ENCODE data around the gene TSHR.
A peak's percentile ranks its signal among the peaks of the same experiment; 100 is the strongest.

TSHR gene

GRCh38 chr14:81164167-81164774 is 208.8 kb downstream of the TSHR start:
- peaks cover 2 to 4% of the 10 kb centered on the region in 2 donors for H3K9me3 Mint-ChIP-seq
- peak overlapping the region; percentile 42 for H3K27ac Mint-ChIP-seq
- peaks cover 4 to 24% of the 10 kb centered on the region in 2 donors for H3K36me3 Mint-ChIP-seq
- no peaks in the 10 kb centered on the region for H3K27me3 Mint-ChIP-seq
- ATAC-seq (replicated peaks): peak; percentile 94 to 96
- peak; percentile 17 for DNase-seq
- peaks cover 8 to 18% of the 10 kb centered on the region in 2 donors for H3K4me1 Mint-ChIP-seq
- H3K4me3 Mint-ChIP-seq: no peak overlapping the region

DNA sequence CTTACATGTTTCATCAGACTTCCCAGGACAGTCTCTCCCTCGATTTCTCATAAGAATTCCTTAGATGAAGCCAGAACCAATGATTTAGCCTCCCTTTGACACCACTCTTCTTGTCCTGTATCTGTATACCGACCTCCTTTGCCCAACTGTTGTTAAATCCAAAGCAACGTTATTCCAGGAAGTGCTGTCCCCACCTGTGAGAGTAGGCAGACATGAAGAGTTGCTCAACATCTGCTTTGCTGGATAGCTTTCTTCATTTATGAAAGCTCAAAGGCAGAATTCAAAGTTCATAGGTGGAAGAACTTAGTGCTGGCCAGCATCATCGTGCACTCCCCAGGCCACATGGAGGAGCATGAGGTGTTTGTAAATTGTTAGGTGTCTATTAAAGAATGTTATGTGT is 209.8 kb downstream of the TSHR start:
- Mint-ChIP-seq H3K27ac (no peak overlapping the region), H3K4me3 (no peak overlapping the region), H3K36me3 (peaks cover 2 to 18% of the 10 kb centered on the region in 2 donors), H3K27me3 (no peaks in the 10 kb centered on the region), H3K9me3 (no peaks in the 10 kb centered on the region), H3K4me1 (peaks cover 17 to 27% of the 10 kb centered on the region in 2 donors)
- ATAC-seq (replicated peaks) (no peak), DNase-seq (no peak)

DNA sequence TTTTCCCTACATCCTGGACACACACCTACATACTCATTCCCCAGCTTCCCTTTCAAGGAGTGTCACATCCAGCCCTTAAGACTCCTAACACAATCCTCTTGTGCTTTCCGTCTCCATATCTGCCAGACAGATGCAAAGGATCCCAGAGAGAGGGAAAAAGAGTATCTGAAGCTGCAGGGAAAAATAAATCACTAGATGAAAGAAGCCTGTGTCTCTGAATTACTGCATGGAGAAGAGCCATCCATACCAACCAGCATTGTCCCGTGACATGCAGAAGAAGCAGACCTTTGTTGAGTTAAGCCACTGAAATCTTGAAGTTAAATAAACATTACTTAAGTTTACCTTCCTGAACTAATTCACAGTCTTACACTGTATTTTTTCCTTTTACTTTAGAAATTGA is 210.7 kb downstream of the TSHR start:
- Mint-ChIP-seq H3K9me3 (no peaks in the 10 kb centered on the region), H3K4me1 (peaks cover 22 to 36% of the 10 kb centered on the region in 2 donors), H3K27me3 (no peaks in the 10 kb centered on the region), H3K27ac (no peak overlapping the region), H3K36me3 (peaks cover 2 to 18% of the 10 kb centered on the region in 2 donors), H3K4me3 (no peak overlapping the region)
- ATAC-seq (replicated peaks) (no peak), DNase-seq (no peak)

- no peak for ATAC-seq (replicated peaks)
- H3K4me1 Mint-ChIP-seq: peaks cover 24 to 42% of the 10 kb centered on the region in 2 donors
- no peak for DNase-seq
- H3K27ac Mint-ChIP-seq: peak overlapping the region; percentile 96
- no peaks in the 10 kb centered on the region for H3K9me3 Mint-ChIP-seq
- peak overlapping the region; percentile 94 to 95 for H3K4me3 Mint-ChIP-seq
- no peaks in the 10 kb centered on the region for H3K27me3 Mint-ChIP-seq
- H3K36me3 Mint-ChIP-seq: peaks cover 3 to 13% of the 10 kb centered on the region in 2 donors
Observed at GRCh38 chr14:81169267-81169666, 213.8 kb downstream of the TSHR start.

GRCh38 chr14:81169711-81170103 is 214.3 kb downstream of the TSHR start:
- Mint-ChIP-seq H3K36me3 (peaks cover 4 to 15% of the 10 kb centered on the region in 2 donors), H3K27ac (peak overlapping the region; percentile 96), H3K4me1 (peaks cover 24 to 39% of the 10 kb centered on the region in 2 donors), H3K4me3 (peak overlapping the region; percentile 94 to 95), H3K27me3 (no peaks in the 10 kb centered on the region), H3K9me3 (no peaks in the 10 kb centered on the region)
- ATAC-seq (replicated peaks) (peak; percentile 22 to 33), DNase-seq (no peak)

- Mint-ChIP-seq H3K36me3 (peaks cover 5 to 16% of the 10 kb centered on the region in 2 donors), H3K27me3 (no peaks in the 10 kb centered on the region), H3K27ac (peak overlapping the region; percentile 96), H3K4me1 (peaks cover 24 to 39% of the 10 kb centered on the region in 2 donors), H3K4me3 (peak overlapping the region; percentile 94 to 95), H3K9me3 (no peaks in the 10 kb centered on the region)
- DNase-seq: peak; percentile 83
- ATAC-seq (replicated peaks): peak; percentile 99
Observed at GRCh38 chr14:81170104-81170828, 214.8 kb downstream of the TSHR start.

DNA sequence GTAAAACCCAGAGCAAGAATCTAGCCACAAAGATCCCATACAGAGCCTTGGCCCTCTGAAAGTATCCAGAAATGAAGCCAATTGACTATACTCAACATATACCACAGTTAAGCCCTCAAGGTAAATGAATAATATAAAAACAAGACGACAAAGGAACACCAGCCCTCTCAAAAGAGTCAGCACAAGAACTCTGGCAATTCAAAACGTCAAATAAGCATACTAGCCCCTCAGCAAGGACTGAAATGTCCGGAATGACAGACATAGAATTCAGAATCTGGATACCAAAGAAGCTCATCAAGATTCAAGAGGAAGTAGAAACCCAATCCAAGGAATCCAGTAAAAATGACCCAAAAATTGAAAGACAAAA is 215.4 kb downstream of the TSHR start:
- no peak for DNase-seq
- H3K27me3 Mint-ChIP-seq: no peaks in the 10 kb centered on the region
- no peaks in the 10 kb centered on the region for H3K9me3 Mint-ChIP-seq
- ATAC-seq (replicated peaks): no peak
- H3K4me3 Mint-ChIP-seq: peak overlapping the region; percentile 94 to 95
- H3K27ac Mint-ChIP-seq: peak overlapping the region; percentile 96
- peaks cover 5 to 15% of the 10 kb centered on the region in 2 donors for H3K36me3 Mint-ChIP-seq
- peaks cover 24 to 39% of the 10 kb centered on the region in 2 donors for H3K4me1 Mint-ChIP-seq

DNA sequence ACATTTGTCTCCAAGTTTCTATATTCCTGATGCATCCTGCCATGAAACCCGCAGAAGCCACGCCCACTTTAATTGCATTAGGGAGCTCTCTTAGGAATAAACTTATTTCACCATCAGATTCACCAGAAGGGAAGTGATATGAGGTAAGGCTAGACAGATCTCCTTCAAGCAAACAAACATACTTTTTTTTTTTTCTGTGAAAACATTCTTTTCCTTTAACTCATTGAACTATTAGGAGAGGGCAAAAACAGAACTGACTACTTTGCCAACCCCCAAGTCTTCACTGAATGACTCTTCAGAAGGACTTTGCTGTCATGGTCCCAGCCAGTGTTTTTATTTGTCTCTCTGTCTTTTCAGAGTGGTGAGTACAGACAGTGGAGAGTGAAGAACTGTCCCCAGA is 216.9 kb downstream of the TSHR start:
- Mint-ChIP-seq H3K4me3 (no peak overlapping the region), H3K9me3 (no peaks in the 10 kb centered on the region)
- peak in 1 of 2 donors; percentile 18 for ATAC-seq (replicated peaks)

GRCh38 chr14:81172881-81173280 is 217.5 kb downstream of the TSHR start:
- no peak overlapping the region for H3K4me3 Mint-ChIP-seq
- peaks cover 26 to 50% of the 10 kb centered on the region in 2 donors for H3K4me1 Mint-ChIP-seq
- H3K36me3 Mint-ChIP-seq: peaks cover 15 to 23% of the 10 kb centered on the region in 2 donors
- no peaks in the 10 kb centered on the region for H3K27me3 Mint-ChIP-seq
- H3K27ac Mint-ChIP-seq: peak overlapping the region; percentile 42
- no peaks in the 10 kb centered on the region for H3K9me3 Mint-ChIP-seq
- DNase-seq (no peak), ATAC-seq (replicated peaks) (no peak)

More for the DNA sequence above, 216.9 kb downstream of the TSHR start:
- no peaks in the 10 kb centered on the region for H3K27me3 Mint-ChIP-seq
- H3K36me3 Mint-ChIP-seq: peaks cover 13 to 23% of the 10 kb centered on the region in 2 donors
- DNase-seq: no peak
- peaks cover 26 to 49% of the 10 kb centered on the region in 2 donors for H3K4me1 Mint-ChIP-seq
- H3K27ac Mint-ChIP-seq: no peak overlapping the region

DNA sequence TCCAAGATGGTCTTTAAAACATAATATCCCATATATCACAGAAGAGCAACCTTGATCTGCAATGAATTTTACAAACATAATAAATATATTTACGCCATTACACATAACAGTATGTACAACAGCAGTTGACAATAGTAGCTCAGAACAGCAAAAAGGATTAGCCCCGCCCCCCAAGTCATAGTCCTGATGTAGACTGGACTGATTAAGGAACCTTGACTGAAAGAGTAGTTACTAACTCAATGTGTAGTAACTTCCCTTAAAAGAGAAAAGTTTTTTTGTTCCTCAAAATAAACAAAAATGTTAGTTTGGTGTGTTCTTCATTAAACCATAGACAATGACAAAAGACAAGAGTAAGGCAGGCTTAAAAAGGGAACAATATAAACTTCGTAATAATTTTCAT is 220.8 kb downstream of the TSHR start:
- H3K4me3 Mint-ChIP-seq: no peak overlapping the region
- H3K27me3 Mint-ChIP-seq: no peaks in the 10 kb centered on the region
- no peaks in the 10 kb centered on the region for H3K9me3 Mint-ChIP-seq
- no peak for DNase-seq
- peaks cover 14 to 43% of the 10 kb centered on the region in 2 donors for H3K4me1 Mint-ChIP-seq
- peak overlapping the region; percentile 57 for H3K27ac Mint-ChIP-seq
- no peak for ATAC-seq (replicated peaks)
- peaks cover 22 to 27% of the 10 kb centered on the region in 2 donors for H3K36me3 Mint-ChIP-seq

GRCh38 chr14:81177225-81177624 is 221.8 kb downstream of the TSHR start:
- Mint-ChIP-seq H3K36me3 (peaks cover 30 to 37% of the 10 kb centered on the region in 2 donors), H3K4me1 (peaks cover 14 to 47% of the 10 kb centered on the region in 2 donors), H3K4me3 (no peak overlapping the region)

GRCh38 chr14:81178063-81178462 is 222.6 kb downstream of the TSHR start:
- Mint-ChIP-seq H3K4me3 (no peak overlapping the region), H3K27me3 (no peaks in the 10 kb centered on the region), H3K4me1 (peaks cover 15 to 46% of the 10 kb centered on the region in 2 donors), H3K27ac (no peak overlapping the region), H3K36me3 (peaks cover 36 to 43% of the 10 kb centered on the region in 2 donors), H3K9me3 (no peaks in the 10 kb centered on the region)
- DNase-seq (no peak), ATAC-seq (replicated peaks) (no peak)

More at GRCh38 chr14:81177225-81177624, 221.8 kb downstream of the TSHR start:
- Mint-ChIP-seq H3K27ac (no peak overlapping the region), H3K27me3 (no peaks in the 10 kb centered on the region), H3K9me3 (no peaks in the 10 kb centered on the region)
- ATAC-seq (replicated peaks) (no peak), DNase-seq (no peak)

DNA sequence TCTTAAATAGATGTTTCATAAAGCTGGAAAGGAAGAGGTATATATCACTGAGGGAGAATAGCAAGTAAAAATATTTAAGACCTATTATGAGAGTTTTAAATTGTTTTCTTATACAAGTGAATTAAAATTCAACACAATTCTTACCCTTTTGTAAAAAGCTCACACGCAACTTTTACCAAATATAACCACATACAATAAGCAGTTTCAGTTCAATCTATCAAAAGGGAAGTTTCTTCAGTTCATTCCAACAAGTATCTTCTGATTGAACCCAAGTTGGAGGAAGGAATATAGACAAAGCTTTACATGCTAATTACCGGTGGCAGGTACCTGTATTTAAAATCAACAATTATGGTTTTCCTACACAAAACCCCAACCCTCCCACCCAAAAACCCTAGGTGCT is 224.2 kb downstream of the TSHR start:
- peaks cover 38 to 46% of the 10 kb centered on the region in 2 donors for H3K36me3 Mint-ChIP-seq
- H3K4me1 Mint-ChIP-seq: peaks cover 11 to 39% of the 10 kb centered on the region in 2 donors
- no peaks in the 10 kb centered on the region for H3K27me3 Mint-ChIP-seq
- peak in 1 of 2 donors; percentile 34 for ATAC-seq (replicated peaks)
- H3K27ac Mint-ChIP-seq: no peak overlapping the region
- no peaks in the 10 kb centered on the region for H3K9me3 Mint-ChIP-seq
- no peak overlapping the region for H3K4me3 Mint-ChIP-seq
- no peak for DNase-seq

DNA sequence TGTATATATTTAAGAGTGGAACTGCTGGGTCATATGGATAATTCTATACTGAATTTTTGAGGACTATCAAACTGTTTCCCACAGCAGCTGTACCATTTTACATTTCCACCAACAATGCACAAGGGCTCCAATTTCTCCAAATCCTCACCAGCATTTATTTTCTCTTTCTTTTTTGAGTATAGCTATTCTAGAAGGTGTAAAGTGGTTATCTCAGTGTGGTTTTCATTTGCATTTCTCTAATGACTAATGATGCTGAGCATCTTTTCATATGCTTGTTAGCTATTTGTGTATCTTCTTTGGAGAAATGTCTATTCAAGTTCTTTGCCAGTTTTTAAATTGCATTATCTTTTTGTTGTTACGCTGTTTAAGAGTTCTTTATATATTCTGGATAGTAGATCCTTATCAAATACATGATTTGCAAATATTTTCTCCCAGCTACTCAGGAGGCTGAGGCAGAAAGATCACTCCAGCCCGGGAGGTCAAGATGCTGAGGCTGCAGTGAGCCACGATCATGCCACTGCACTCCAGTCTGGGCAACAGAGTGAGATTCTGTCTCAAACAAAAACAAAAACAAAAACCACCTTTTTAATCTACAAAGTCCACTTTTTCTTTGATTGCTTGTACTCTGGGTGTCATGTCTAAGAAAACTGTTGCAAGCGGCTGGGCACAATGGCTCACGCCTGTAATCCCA is 232.6 kb downstream of the TSHR start:
- ATAC-seq (replicated peaks): no peak
- Mint-ChIP-seq H3K36me3 (peaks cover 32 to 47% of the 10 kb centered on the region in 2 donors), H3K9me3 (no peaks in the 10 kb centered on the region), H3K4me1 (peaks cover 8 to 17% of the 10 kb centered on the region in 2 donors), H3K4me3 (no peak overlapping the region), H3K27ac (no peak overlapping the region), H3K27me3 (no peaks in the 10 kb centered on the region)
- DNase-seq: no peak

Measured in stimulated activated naive B cell treated with anti-CD40 and anti-IgM and Interleukin-4, amounts not matched to agents 10 μg/mL and 1 μg/mL and 100 μg/mL, for 72 hours (primary cell).